GM23338 (cell line): ENCODE results near the gene SNRNP48. TPM values are rescaled to one million over a fixed set of nuclear protein-coding genes. Genes with fewer than 3 reads are reported as not detected.

Experiments used
- ATAC-seq: fragments of 200-7000 bp; cut with Tn5 transposase; 3 replicates; pipeline ENCODE4 v1.9.1; 2020
- DNase-seq: peaks from one replicate; pipeline ENCODE4 v3.0.0-alpha.2; 2015; ENCODE audit warnings: low spot score
- H2AFZ ChIP-seq: fragments of 200-600 bp; sonication (generic); 2 replicates; pipeline ENCODE4 v1.8.0; 2016; ENCODE audit warnings: antibody characterized with exemption, mild to moderate bottlenecking, moderate library complexity
- H3F3A ChIP-seq: fragments of 200-600 bp; sonication (generic); replicated peaks from 2 replicates; pipeline ENCODE4 v1.8.0; 2017; ENCODE audit warnings: antibody characterized with exemption, mixed run types, low read depth
- H3K27ac ChIP-seq: fragments of 200-600 bp; sonication (generic); 2 replicates; pipeline ENCODE4 v1.6.1; 2016; ENCODE audit warnings: low read depth
- H3K27me3 ChIP-seq: fragments of 200-600 bp; sonication (generic); 2 replicates; pipeline ENCODE4 v1.8.0; 2016; ENCODE audit warnings: mild to moderate bottlenecking, mixed run types, moderate library complexity; ENCODE audit not compliant: insufficient read depth
- H3K36me3 ChIP-seq: fragments of 200-600 bp; sonication (generic); 2 replicates; pipeline ENCODE4 v1.8.0; 2016; ENCODE audit warnings: mild to moderate bottlenecking; ENCODE audit not compliant: insufficient read depth
- H3K4me1 ChIP-seq: fragments of 200-600 bp; sonication (generic); 2 replicates; pipeline ENCODE4 v1.8.0; 2016; ENCODE audit warnings: mild to moderate bottlenecking, moderate library complexity; ENCODE audit not compliant: insufficient read depth
- H3K4me2 ChIP-seq: fragments of 200-600 bp; sonication (generic); 2 replicates; pipeline ENCODE4 v1.7.1; 2017; ENCODE audit warnings: mixed run types
- H3K4me3 ChIP-seq: fragments of 200-600 bp; sonication (generic); 2 replicates; pipeline ENCODE4 v1.6.1; 2016; ENCODE audit warnings: mixed run types
- H3K79me2 ChIP-seq: fragments of 200-600 bp; sonication (generic); replicated peaks from 2 replicates; pipeline ENCODE4 v1.8.0; 2017; ENCODE audit warnings: mild to moderate bottlenecking; ENCODE audit not compliant: insufficient read depth
- H3K9me2 ChIP-seq: fragments of 200-600 bp; sonication (generic); 2 replicates; pipeline ENCODE4 v1.8.0; 2017; ENCODE audit not compliant: insufficient read depth
- H4K20me1 ChIP-seq: fragments of 200-600 bp; sonication (generic); replicated peaks from 2 replicates; pipeline ENCODE4 v1.8.0; 2017; ENCODE audit warnings: mild to moderate bottlenecking; ENCODE audit not compliant: insufficient read depth
- H3K27ac Mint-ChIP-seq: 2 replicates; pipeline ENCODE4 v1.8.0; 2020; ENCODE audit warnings: inconsistent platforms, mild to moderate bottlenecking, moderate library complexity, mixed read lengths
- H3K27me3 Mint-ChIP-seq: 3 replicates; pipeline ENCODE4 v1.8.0; 2022; ENCODE audit warnings: low read depth, mild to moderate bottlenecking, moderate library complexity, mixed read lengths, inconsistent platforms; ENCODE audit not compliant: insufficient read depth, poor library complexity
- H3K36me3 Mint-ChIP-seq: 3 replicates; pipeline ENCODE4 v1.8.0; 2021; ENCODE audit warnings: low read depth, mild to moderate bottlenecking, inconsistent platforms, moderate library complexity, mixed read lengths
- H3K4me1 Mint-ChIP-seq: 3 replicates; pipeline ENCODE4 v1.8.0; 2020; ENCODE audit warnings: mild to moderate bottlenecking, inconsistent platforms, mixed read lengths
- H3K4me3 Mint-ChIP-seq: 3 replicates; pipeline ENCODE4 v1.8.0; 2021; ENCODE audit warnings: moderate library complexity, mild to moderate bottlenecking, inconsistent platforms, mixed read lengths
- H3K9me3 Mint-ChIP-seq: 3 replicates; pipeline ENCODE4 v1.8.0; 2020; ENCODE audit warnings: moderate library complexity, mild to moderate bottlenecking, inconsistent platforms, mixed read lengths
- CREB1 ChIP-seq: fragments of 250-450 bp; sonication (Bioruptor Pico); IDR thresholded peaks from 2 replicates; pipeline ENCODE4 v1.5.0; 2020; ENCODE audit warnings: low read depth, mild to moderate bottlenecking, moderate library complexity
- EZH2 ChIP-seq: fragments of 200-600 bp; sonication (generic); IDR thresholded peaks from one replicate; pipeline ENCODE4 v1.8.0; 2017; ENCODE audit warnings: antibody characterized with exemption, mild to moderate bottlenecking, low read depth; ENCODE audit not compliant: unreplicated experiment
- EZH2phosphoT487 ChIP-seq: fragments of 200-600 bp; sonication (generic); IDR thresholded peaks from one replicate; pipeline ENCODE4 v1.8.1; 2018; ENCODE audit warnings: antibody characterized with exemption; ENCODE audit not compliant: unreplicated experiment
- JUNB ChIP-seq: IDR thresholded peaks from one replicate; pipeline ENCODE4 v1.6.1; 2016; ENCODE audit warnings: antibody characterized with exemption; ENCODE audit not compliant: unreplicated experiment
- NANOG ChIP-seq: IDR thresholded peaks from 2 replicates; pipeline ENCODE4 v1.6.1; 2016; ENCODE audit warnings: antibody characterized with exemption, borderline replicate concordance
- POLR2AphosphoS5 ChIP-seq: IDR thresholded peaks from 2 replicates; pipeline ENCODE4 v1.6.1; 2016; ENCODE audit warnings: antibody characterized with exemption, low read depth
- STAT1 ChIP-seq: IDR thresholded peaks from one replicate; pipeline ENCODE4 v1.6.1; 2016; ENCODE audit warnings: antibody characterized with exemption; ENCODE audit not compliant: unreplicated experiment
- ZNF114 ChIP-seq: fragments of 250-450 bp; sonication (Bioruptor Pico); IDR thresholded peaks from 2 replicates; pipeline ENCODE4 v1.5.0; 2020; ENCODE audit warnings: mild to moderate bottlenecking, moderate library complexity
- ZNF331 ChIP-seq: fragments of 250-450 bp; sonication (Bioruptor Pico); IDR thresholded peaks from 2 replicates; pipeline ENCODE4 v1.5.0; 2020; ENCODE audit warnings: low read depth, mild to moderate bottlenecking, moderate library complexity
- polyA plus RNA-seq: library from polyadenylated mRNA; unstranded; fragments of >200 nt; fragmentation: Nextera tagmentation; extraction: Ambion mirVana; gene quantifications from 2 replicates; pipeline ENCODE4 v1.2.1, GENCODE V29; 2016
- total RNA-seq: library from RNA; depleted of rRNA; stranded (reverse); fragments of >200 nt; shearing (Covaris generic); gene quantifications from 2 replicates; pipeline ENCODE4 v1.2.3, GENCODE V29; 2014
- TF ChIP-seq, protein P1 (sequence below): IDR thresholded peaks from 2 replicates; pipeline ENCODE4 v1.6.1; 2016; ENCODE audit warnings: antibody characterized with exemption
- TF ChIP-seq, protein P2 (sequence below): fragments of 250-450 bp; sonication (Bioruptor Pico); IDR thresholded peaks from 2 replicates; pipeline ENCODE4 v1.5.0; 2020; ENCODE audit warnings: mild to moderate bottlenecking, moderate library complexity
- TF ChIP-seq, protein P3 (sequence below), 2 experiments: fragments of 200-600 bp in 1 of 2; sonication (generic) in 1 of 2; conservative IDR thresholded peaks; 2 replicates each; pipeline versions ENCODE4 v1.5.1 to v1.6.1; 2016 to 2017; ENCODE audit warnings: antibody characterized with exemption in 2 of 2, low read depth in 2 of 2, mild to moderate bottlenecking in 2 of 2, moderate library complexity in 1 of 2
- TF ChIP-seq, protein P4 (sequence below): IDR thresholded peaks from one replicate; pipeline ENCODE4 v1.6.1; 2018; ENCODE audit warnings: antibody characterized with exemption; ENCODE audit not compliant: unreplicated experiment

Gene SNRNP48
- total and polyA plus RNA-seq, 2 experiments from 2014 or later = 17.2 to 23.9 TPM

DNA sequence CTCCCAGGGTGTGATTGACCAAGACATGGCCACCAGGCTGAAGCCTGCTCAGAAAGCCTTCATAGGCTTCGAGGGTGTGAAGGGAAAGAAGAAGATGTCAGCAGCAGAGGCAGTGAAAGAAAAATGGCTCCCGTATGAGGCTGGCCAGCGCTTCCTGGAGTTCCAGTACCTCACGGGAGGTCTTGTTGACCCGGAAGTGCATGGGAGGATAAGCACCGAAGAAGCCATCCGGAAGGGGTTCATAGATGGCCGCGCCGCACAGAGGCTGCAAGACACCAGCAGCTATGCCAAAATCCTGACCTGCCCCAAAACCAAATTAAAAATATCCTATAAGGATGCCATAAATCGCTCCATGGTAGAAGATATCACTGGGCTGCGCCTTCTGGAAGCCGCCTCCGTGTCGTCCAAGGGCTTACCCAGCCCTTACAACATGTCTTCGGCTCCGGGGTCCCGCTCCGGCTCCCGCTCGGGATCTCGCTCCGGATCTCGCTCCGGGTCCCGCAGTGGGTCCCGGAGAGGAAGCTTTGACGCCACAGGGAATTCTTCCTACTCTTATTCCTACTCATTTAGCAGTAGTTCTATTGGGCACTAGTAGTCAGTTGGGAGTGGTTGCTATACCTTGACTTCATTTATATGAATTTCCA lies 4.6 kb upstream of the SNRNP48 start:
- Mint-ChIP-seq H3K4me3 (no peak overlapping the region), H3K36me3 (peaks cover 27% of the 10 kb centered on the region), H3K9me3 (no peaks in the 10 kb centered on the region), H3K4me1 (peaks cover 7% of the 10 kb centered on the region), H3K27ac (no peak overlapping the region), H3K27me3 (no peaks in the 10 kb centered on the region)
- Histone ChIP-seq H3K27ac (no peak overlapping the region), H3K36me3 (peaks cover 4% of the 10 kb centered on the region; the same call in 1 of the 2 replicates), H3K4me1 (peaks cover 3% of the 10 kb centered on the region; the same call in 1 of the 2 replicates), H3K79me2 (peaks cover 3% of the 10 kb centered on the region), H3K9me2 (no peaks in the 10 kb centered on the region), H2AFZ (no peak overlapping the region), H4K20me1 (no peaks in the 10 kb centered on the region; the same call in 1 of the 2 replicates), H3K27me3 (no peaks in the 10 kb centered on the region), H3F3A (no peaks in the 10 kb centered on the region), H3K4me2 (no peak overlapping the region), H3K4me3 (no peak overlapping the region)
- no peak for ATAC-seq
- DNase-seq = no peak
- TF ChIP-seq CREB1 (CRISPR knock-in tag) = no peak
- TF ChIP-seq, protein P1, sequence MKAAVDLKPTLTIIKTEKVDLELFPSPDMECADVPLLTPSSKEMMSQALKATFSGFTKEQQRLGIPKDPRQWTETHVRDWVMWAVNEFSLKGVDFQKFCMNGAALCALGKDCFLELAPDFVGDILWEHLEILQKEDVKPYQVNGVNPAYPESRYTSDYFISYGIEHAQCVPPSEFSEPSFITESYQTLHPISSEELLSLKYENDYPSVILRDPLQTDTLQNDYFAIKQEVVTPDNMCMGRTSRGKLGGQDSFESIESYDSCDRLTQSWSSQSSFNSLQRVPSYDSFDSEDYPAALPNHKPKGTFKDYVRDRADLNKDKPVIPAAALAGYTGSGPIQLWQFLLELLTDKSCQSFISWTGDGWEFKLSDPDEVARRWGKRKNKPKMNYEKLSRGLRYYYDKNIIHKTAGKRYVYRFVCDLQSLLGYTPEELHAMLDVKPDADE = no peak
- no peak for TF ChIP-seq ZNF114 (CRISPR knock-in tag)
- TF ChIP-seq JUNB = no peak
- TF ChIP-seq, protein P2, sequence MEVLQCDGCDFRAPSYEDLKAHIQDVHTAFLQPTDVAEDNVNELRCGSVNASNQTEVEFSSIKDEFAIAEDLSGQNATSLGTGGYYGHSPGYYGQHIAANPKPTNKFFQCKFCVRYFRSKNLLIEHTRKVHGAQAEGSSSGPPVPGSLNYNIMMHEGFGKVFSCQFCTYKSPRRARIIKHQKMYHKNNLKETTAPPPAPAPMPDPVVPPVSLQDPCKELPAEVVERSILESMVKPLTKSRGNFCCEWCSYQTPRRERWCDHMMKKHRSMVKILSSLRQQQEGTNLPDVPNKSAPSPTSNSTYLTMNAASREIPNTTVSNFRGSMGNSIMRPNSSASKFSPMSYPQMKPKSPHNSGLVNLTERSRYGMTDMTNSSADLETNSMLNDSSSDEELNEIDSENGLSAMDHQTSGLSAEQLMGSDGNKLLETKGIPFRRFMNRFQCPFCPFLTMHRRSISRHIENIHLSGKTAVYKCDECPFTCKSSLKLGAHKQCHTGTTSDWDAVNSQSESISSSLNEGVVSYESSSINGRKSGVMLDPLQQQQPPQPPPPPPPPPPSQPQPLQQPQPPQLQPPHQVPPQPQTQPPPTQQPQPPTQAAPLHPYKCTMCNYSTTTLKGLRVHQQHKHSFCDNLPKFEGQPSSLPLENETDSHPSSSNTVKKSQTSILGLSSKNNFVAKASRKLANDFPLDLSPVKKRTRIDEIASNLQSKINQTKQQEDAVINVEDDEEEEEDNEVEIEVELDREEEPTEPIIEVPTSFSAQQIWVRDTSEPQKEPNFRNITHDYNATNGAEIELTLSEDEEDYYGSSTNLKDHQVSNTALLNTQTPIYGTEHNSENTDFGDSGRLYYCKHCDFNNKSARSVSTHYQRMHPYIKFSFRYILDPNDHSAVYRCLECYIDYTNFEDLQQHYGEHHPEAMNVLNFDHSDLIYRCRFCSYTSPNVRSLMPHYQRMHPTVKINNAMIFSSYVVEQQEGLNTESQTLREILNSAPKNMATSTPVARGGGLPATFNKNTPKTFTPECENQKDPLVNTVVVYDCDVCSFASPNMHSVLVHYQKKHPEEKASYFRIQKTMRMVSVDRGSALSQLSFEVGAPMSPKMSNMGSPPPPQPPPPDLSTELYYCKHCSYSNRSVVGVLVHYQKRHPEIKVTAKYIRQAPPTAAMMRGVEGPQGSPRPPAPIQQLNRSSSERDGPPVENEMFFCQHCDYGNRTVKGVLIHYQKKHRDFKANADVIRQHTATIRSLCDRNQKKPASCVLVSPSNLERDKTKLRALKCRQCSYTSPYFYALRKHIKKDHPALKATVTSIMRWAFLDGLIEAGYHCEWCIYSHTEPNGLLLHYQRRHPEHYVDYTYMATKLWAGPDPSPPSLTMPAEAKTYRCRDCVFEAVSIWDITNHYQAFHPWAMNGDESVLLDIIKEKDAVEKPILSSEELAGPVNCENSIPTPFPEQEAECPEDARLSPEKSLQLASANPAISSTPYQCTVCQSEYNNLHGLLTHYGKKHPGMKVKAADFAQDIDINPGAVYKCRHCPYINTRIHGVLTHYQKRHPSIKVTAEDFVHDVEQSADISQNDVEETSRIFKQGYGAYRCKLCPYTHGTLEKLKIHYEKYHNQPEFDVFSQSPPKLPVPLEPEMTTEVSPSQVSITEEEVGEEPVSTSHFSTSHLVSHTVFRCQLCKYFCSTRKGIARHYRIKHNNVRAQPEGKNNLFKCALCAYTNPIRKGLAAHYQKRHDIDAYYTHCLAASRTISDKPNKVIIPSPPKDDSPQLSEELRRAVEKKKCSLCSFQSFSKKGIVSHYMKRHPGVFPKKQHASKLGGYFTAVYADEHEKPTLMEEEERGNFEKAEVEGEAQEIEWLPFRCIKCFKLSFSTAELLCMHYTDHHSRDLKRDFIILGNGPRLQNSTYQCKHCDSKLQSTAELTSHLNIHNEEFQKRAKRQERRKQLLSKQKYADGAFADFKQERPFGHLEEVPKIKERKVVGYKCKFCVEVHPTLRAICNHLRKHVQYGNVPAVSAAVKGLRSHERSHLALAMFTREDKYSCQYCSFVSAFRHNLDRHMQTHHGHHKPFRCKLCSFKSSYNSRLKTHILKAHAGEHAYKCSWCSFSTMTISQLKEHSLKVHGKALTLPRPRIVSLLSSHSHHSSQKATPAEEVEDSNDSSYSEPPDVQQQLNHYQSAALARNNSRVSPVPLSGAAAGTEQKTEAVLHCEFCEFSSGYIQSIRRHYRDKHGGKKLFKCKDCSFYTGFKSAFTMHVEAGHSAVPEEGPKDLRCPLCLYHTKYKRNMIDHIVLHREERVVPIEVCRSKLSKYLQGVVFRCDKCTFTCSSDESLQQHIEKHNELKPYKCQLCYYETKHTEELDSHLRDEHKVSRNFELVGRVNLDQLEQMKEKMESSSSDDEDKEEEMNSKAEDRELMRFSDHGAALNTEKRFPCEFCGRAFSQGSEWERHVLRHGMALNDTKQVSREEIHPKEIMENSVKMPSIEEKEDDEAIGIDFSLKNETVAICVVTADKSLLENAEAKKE (CRISPR knock-in tag) = no peak
- no peak for TF ChIP-seq ZNF331 (CRISPR knock-in tag)
- TF ChIP-seq, protein P3, sequence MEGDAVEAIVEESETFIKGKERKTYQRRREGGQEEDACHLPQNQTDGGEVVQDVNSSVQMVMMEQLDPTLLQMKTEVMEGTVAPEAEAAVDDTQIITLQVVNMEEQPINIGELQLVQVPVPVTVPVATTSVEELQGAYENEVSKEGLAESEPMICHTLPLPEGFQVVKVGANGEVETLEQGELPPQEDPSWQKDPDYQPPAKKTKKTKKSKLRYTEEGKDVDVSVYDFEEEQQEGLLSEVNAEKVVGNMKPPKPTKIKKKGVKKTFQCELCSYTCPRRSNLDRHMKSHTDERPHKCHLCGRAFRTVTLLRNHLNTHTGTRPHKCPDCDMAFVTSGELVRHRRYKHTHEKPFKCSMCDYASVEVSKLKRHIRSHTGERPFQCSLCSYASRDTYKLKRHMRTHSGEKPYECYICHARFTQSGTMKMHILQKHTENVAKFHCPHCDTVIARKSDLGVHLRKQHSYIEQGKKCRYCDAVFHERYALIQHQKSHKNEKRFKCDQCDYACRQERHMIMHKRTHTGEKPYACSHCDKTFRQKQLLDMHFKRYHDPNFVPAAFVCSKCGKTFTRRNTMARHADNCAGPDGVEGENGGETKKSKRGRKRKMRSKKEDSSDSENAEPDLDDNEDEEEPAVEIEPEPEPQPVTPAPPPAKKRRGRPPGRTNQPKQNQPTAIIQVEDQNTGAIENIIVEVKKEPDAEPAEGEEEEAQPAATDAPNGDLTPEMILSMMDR (conservative IDR thresholded peaks at IDR 0.05; ENCODE audit: low read depth in 2 of 2) = no peak
- TF ChIP-seq NANOG = no peak
- TF ChIP-seq EZH2phosphoT487 = no peak
- TF ChIP-seq EZH2 = no peak
- TF ChIP-seq, protein P4, sequence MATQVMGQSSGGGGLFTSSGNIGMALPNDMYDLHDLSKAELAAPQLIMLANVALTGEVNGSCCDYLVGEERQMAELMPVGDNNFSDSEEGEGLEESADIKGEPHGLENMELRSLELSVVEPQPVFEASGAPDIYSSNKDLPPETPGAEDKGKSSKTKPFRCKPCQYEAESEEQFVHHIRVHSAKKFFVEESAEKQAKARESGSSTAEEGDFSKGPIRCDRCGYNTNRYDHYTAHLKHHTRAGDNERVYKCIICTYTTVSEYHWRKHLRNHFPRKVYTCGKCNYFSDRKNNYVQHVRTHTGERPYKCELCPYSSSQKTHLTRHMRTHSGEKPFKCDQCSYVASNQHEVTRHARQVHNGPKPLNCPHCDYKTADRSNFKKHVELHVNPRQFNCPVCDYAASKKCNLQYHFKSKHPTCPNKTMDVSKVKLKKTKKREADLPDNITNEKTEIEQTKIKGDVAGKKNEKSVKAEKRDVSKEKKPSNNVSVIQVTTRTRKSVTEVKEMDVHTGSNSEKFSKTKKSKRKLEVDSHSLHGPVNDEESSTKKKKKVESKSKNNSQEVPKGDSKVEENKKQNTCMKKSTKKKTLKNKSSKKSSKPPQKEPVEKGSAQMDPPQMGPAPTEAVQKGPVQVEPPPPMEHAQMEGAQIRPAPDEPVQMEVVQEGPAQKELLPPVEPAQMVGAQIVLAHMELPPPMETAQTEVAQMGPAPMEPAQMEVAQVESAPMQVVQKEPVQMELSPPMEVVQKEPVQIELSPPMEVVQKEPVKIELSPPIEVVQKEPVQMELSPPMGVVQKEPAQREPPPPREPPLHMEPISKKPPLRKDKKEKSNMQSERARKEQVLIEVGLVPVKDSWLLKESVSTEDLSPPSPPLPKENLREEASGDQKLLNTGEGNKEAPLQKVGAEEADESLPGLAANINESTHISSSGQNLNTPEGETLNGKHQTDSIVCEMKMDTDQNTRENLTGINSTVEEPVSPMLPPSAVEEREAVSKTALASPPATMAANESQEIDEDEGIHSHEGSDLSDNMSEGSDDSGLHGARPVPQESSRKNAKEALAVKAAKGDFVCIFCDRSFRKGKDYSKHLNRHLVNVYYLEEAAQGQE = no peak
- TF ChIP-seq STAT1 = no peak
- TF ChIP-seq POLR2AphosphoS5 = no peak
